ENCODE measurements around the gene PPFIA2. TPM values are rescaled to one million over a fixed set of nuclear protein-coding genes. Genes with fewer than 3 reads are reported as not detected.

The PPFIA2 gene
- total RNA-seq, 6 experiments from 2014 or later = 0.12 to 1.2 (median 0.56) TPM; not detected in 2

DNA sequence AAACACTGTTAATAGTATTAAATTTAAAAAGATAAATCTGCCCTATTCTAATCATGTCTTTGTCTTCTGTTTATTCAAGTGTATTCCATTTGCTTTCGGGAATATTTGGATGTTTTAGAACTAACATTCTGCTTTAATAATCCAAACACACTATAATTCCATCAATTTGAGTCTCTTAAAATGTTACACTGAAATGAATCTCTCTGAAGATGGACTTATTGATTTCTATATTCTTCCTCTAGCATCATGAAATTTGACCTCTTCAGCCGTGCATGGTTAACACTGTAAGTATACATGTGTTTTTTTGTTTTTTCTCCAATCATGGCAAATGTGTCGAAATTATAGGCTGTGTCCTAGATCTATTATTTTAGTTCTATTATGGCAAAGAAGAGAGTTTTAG lies 342.1 kb downstream of the PPFIA2 start:
- intact Hi-C loops (cut with DNase I) = no loop called here
- H3K9me3 ChIP-seq = no peaks in the 10 kb centered on the region
- H3K36me3 ChIP-seq = no peaks in the 10 kb centered on the region
- H3K4me1 ChIP-seq = no peaks in the 10 kb centered on the region
- 28% methylated on average over 3 of the region's 3 CpGs for WGBS (ENCODE audit: insufficient coverage, low coverage, low lambda C conversion rate, missing lambda C conversion rate)
- no peaks in the 10 kb centered on the region for H3K27me3 ChIP-seq
- H3K27ac ChIP-seq = no peak overlapping the region
- ATAC-seq (no peak), DNase-seq (no peak)
- H3K4me3 ChIP-seq = no peak overlapping the region
- TF ChIP-seq POLR2A (IDR thresholded peaks at IDR 0.05) (no peak), CTCF (IDR thresholded peaks at IDR 0.05) (no peak)

DNA sequence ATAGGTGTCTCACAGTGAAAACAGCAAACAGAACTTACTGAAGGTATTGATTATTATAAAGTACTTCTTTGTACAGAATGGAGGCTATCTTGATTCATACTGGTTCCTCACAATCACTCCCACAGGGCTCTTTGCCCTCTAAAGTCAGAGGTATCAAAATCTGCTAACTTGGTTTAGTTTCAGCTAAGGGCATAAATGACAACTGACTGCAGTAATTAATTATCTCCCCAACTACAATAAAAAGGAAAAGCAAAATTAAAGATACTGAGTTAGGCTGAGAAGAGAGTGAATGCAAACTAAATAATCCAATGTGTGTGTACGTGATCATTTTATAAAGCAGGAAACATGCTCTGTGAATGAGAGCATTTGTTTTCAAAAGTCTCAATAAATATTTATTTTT lies 342.6 kb downstream of the PPFIA2 start:
- WGBS (ENCODE audit: insufficient coverage, low coverage, low lambda C conversion rate, missing lambda C conversion rate) = 58% methylated on average over 1 of the region's 1 CpG
- Histone ChIP-seq H3K27ac (no peak overlapping the region), H3K36me3 (no peaks in the 10 kb centered on the region), H3K4me3 (no peak overlapping the region), H3K9me3 (no peaks in the 10 kb centered on the region), H3K27me3 (no peaks in the 10 kb centered on the region), H3K4me1 (no peaks in the 10 kb centered on the region)
- intact Hi-C loops (cut with DNase I) = no loop called here
- ATAC-seq (no peak), DNase-seq (no peak)
- no peak for TF ChIP-seq POLR2A (IDR thresholded peaks at IDR 0.05)
- no peak for TF ChIP-seq CTCF (IDR thresholded peaks at IDR 0.05)

DNA sequence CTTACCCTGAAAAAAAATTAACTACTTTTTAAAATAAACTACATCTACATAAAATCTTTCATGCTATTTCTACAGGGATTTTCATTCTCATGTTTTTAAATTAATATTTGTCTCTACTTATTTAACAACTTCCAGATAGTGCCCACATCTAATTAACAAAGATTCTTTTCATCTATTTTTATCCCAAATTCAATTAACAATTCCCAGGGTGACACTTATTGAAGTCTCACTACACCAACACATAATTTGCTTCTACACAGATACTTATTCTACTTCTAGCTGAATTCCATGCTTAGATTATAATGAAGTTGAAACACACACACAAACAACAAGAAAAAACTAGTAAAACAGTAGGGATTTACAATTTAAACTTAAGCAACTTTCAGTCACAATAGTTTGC lies 344.7 kb downstream of the PPFIA2 start:
- intact Hi-C loops (cut with DNase I) = no loop called here
- Histone ChIP-seq H3K27ac (no peak overlapping the region), H3K4me3 (no peak overlapping the region), H3K27me3 (no peaks in the 10 kb centered on the region), H3K4me1 (no peaks in the 10 kb centered on the region), H3K9me3 (no peaks in the 10 kb centered on the region), H3K36me3 (no peaks in the 10 kb centered on the region)
- ATAC-seq (no peak), DNase-seq (no peak)
- no peak for TF ChIP-seq CTCF (IDR thresholded peaks at IDR 0.05)
- no peak for TF ChIP-seq POLR2A (IDR thresholded peaks at IDR 0.05)

DNA sequence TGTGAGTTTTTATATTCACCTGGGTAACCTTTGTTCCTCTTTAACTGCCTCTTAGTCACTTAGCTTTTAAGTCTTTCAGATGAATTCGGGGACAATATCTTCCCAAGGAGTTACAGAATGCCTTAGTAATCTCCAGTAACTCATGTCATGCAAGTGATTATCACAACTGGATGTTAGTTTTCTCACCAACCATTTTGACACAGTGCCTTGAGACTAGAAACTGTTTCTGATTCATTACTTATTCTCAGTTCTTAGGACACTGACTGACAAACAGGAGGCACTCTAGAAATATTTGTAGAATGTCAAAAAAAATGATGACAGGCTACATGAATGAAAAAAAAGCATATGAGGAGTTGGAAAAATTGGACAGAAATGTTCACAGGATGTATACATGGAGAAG lies 346.2 kb downstream of the PPFIA2 start:
- no peaks in the 10 kb centered on the region for H3K27me3 ChIP-seq
- no peak overlapping the region for H3K27ac ChIP-seq
- H3K4me1 ChIP-seq = no peaks in the 10 kb centered on the region
- no peaks in the 10 kb centered on the region for H3K9me3 ChIP-seq
- intact Hi-C loops (cut with DNase I) = no loop called here
- no peaks in the 10 kb centered on the region for H3K36me3 ChIP-seq
- 41% methylated on average over 1 of the region's 1 CpG for WGBS (ENCODE audit: insufficient coverage, low coverage, low lambda C conversion rate, missing lambda C conversion rate)
- no peak for ATAC-seq
- H3K4me3 ChIP-seq = no peak overlapping the region
- TF ChIP-seq CTCF (IDR thresholded peaks at IDR 0.05) (no peak), POLR2A (IDR thresholded peaks at IDR 0.05) (no peak)
- no peak for DNase-seq

GRCh38 chr12:81403348-81403747 lies 355.8 kb downstream of the PPFIA2 start:
- H3K4me1 ChIP-seq = no peaks in the 10 kb centered on the region
- H3K4me3 ChIP-seq = no peak overlapping the region
- 47% methylated on average over 1 of the region's 1 CpG for WGBS (ENCODE audit: insufficient coverage, low coverage, low lambda C conversion rate, missing lambda C conversion rate)
- no peak for DNase-seq
- TF ChIP-seq CTCF (IDR thresholded peaks at IDR 0.05) (no peak), POLR2A (IDR thresholded peaks at IDR 0.05) (no peak)
- intact Hi-C loops (cut with DNase I) = no loop called here
- no peaks in the 10 kb centered on the region for H3K9me3 ChIP-seq
- no peaks in the 10 kb centered on the region for H3K36me3 ChIP-seq
- no peaks in the 10 kb centered on the region for H3K27me3 ChIP-seq
- H3K27ac ChIP-seq = no peak overlapping the region
- no peak for ATAC-seq
